HCT116 (cell line): ENCODE data around the gene CEND1.

Experiments
- CTCF ChIP-seq, 3 experiments: fragments of 200-600 bp in 1 of 3; sonication (generic) in 1 of 3; IDR thresholded peaks in 2 of 3; conservative IDR thresholded peaks in 1 of 3; 2 replicates each; pipeline ENCODE4 v1.5.1; 2012 to 2017; ENCODE audit warnings: low read depth in 2 of 3, low read length in 2 of 3, antibody characterized with exemption in 1 of 3, borderline replicate concordance in 1 of 3, control low read depth in 1 of 3, mild to moderate bottlenecking in 1 of 3, mixed read lengths in 1 of 3, mixed run types in 1 of 3, moderate library complexity in 1 of 3; ENCODE audit not compliant: insufficient read depth in 1 of 3
- EZH2 ChIP-seq: fragments of 200-600 bp; sonication (generic); IDR thresholded peaks from 2 replicates; pipeline ENCODE4 v1.6.1; 2017; ENCODE audit warnings: antibody characterized with exemption, mixed run types
- EZH2phosphoT487 ChIP-seq: fragments of 200-600 bp; IDR thresholded peaks from 2 replicates; pipeline ENCODE4 v1.6.1; 2018; ENCODE audit warnings: antibody characterized with exemption, borderline replicate concordance
- RAD21 ChIP-seq: IDR thresholded peaks from 2 replicates; pipeline ENCODE4 v1.6.1; 2012; ENCODE audit warnings: low read depth, mild to moderate bottlenecking
- SP1 ChIP-seq: IDR thresholded peaks from 2 replicates; pipeline ENCODE4 v1.6.1; 2012; ENCODE audit warnings: low read depth

DNA sequence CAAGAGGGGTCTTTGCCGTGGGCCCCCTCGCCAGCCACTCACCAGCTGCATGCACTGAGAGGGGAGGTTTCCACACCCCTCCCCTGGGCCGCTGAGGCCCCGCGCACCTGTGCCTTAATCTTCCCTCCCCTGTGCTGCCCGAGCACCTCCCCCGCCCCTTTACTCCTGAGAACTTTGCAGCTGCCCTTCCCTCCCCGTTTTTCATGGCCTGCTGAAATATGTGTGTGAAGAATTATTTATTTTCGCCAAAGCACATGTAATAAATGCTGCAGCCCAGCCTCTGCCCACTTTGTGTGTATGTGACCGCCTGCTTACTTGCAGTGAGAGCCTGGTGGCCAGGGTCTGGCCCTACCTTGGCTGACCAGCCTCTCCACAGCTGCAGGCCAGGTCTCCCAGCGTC lies 35.1 kb upstream of the CEND1 start:
- no peak for TF ChIP-seq CTCF (IDR thresholded peaks at IDR 0.05 in 2 of 3, conservative IDR thresholded peaks at IDR 0.05 in 1 of 3; ENCODE audit: borderline replicate concordance in 1 of 3, insufficient read depth in 1 of 3, low read depth in 2 of 3, low read length in 2 of 3)
- TF ChIP-seq RAD21: no peak
- TF ChIP-seq EZH2phosphoT487: no peak
- TF ChIP-seq SP1: no peak
- no peak for TF ChIP-seq EZH2
